ENCODE data around the gene TAS2R38. TPM values are rescaled to one million over a fixed set of nuclear protein-coding genes. Genes with fewer than 3 reads are reported as not detected.

Gene TAS2R38
- not detected for polyA plus RNA-seq (2013, experiment 1 of 2)
- polyA plus RNA-seq (2013, experiment 2 of 2): not detected

GRCh38 chr7:141973673-141974072 lies at the start of gene TAS2R38:
TSS of gene TAS2R38 (minus strand) at chr7:141973773. CDS start at chr7:141973689, 84 bp downstream.
- H3K4me2 ChIP-seq (ENCODE audit: low read length): no peak within 1 kb of the TSS

GRCh38 chr7:142018154-142018553 lies 44.6 kb upstream of the TAS2R38 start:
- no peak overlapping the region for H4K8ac ChIP-seq (ENCODE audit: low read depth, low read length)
- no peak overlapping the region for H3K4ac ChIP-seq (ENCODE audit: low read depth, low read length)
- peak; percentile 63 for DNase-seq
- no peak overlapping the region for H3K23ac ChIP-seq (ENCODE audit: low read length)
- H2BK5ac ChIP-seq (ENCODE audit: low read length): no peak overlapping the region
- no peak overlapping the region for H3K27ac ChIP-seq (ENCODE audit: low read depth, low read length)
- no peak overlapping the region for H2AK5ac ChIP-seq (ENCODE audit: low read length)
- no peak overlapping the region for H2BK120ac ChIP-seq (ENCODE audit: low read depth, low read length)
- no peak overlapping the region for H4K5ac ChIP-seq (ENCODE audit: low read length)
- no peaks in the 10 kb centered on the region for H3K36me3 ChIP-seq (ENCODE audit: control insufficient read depth, insufficient read depth, low read length)
- no peak overlapping the region for H3K56ac ChIP-seq (ENCODE audit: low read length)
- H3K4me1 ChIP-seq (ENCODE audit: control insufficient read depth, low read depth, low read length): no peaks in the 10 kb centered on the region
- no peak overlapping the region for H3K4me2 ChIP-seq (ENCODE audit: low read length)
- H3K4me3 ChIP-seq (ENCODE audit: low read length): no peak overlapping the region
- no CpG with 5 or more reads among the region's 2 CpGs for WGBS (ENCODE audit: extremely low coverage, insufficient coverage, low lambda C conversion rate)
- H3K79me2 ChIP-seq (ENCODE audit: control insufficient read depth, insufficient read depth, low read length): no peaks in the 10 kb centered on the region
- no peak overlapping the region for H2BK15ac ChIP-seq (replicated peaks; ENCODE audit: low read depth)
- no peak overlapping the region for H3K18ac ChIP-seq (ENCODE audit: low read length)
- no peaks in the 10 kb centered on the region for H3K27me3 ChIP-seq (ENCODE audit: insufficient read depth, low read length, poor library complexity)
- no peaks in the 10 kb centered on the region for H3K79me1 ChIP-seq (ENCODE audit: low read length)
- no peak overlapping the region for H3K9ac ChIP-seq (ENCODE audit: low read length)

More at GRCh38 chr7:141973673-141974072, at the start of gene TAS2R38:
- Histone ChIP-seq H3K4me3 (ENCODE audit: low read length) (no peak within 1 kb of the TSS), H4K8ac (ENCODE audit: low read depth, low read length) (no peak within 1 kb of the TSS), H3K27ac (ENCODE audit: low read depth, low read length) (no peak within 1 kb of the TSS), H3K56ac (ENCODE audit: low read length) (no peak within 1 kb of the TSS), H3K9ac (ENCODE audit: low read length) (no peak within 1 kb of the TSS), H3K79me1 (ENCODE audit: low read length) (no peaks in the 10 kb centered on the region), H4K5ac (ENCODE audit: low read length) (no peak within 1 kb of the TSS), H3K36me3 (ENCODE audit: control insufficient read depth, insufficient read depth, low read length) (no peaks in the 10 kb centered on the region), H2BK120ac (ENCODE audit: low read depth, low read length) (no peak within 1 kb of the TSS), H3K4ac (ENCODE audit: low read depth, low read length) (no peak within 1 kb of the TSS), H3K79me2 (ENCODE audit: control insufficient read depth, insufficient read depth, low read length) (no peaks in the 10 kb centered on the region), H2BK5ac (ENCODE audit: low read length) (no peak within 1 kb of the TSS), H3K4me1 (ENCODE audit: control insufficient read depth, low read depth, low read length) (no peaks in the 10 kb centered on the region), H2AK5ac (ENCODE audit: low read length) (no peak within 1 kb of the TSS), H2BK15ac (replicated peaks; ENCODE audit: low read depth) (no peak within 1 kb of the TSS), H3K27me3 (ENCODE audit: insufficient read depth, low read length, poor library complexity) (no peaks in the 10 kb centered on the region), H3K18ac (ENCODE audit: low read length) (no peak within 1 kb of the TSS), H3K23ac (ENCODE audit: low read length) (no peak within 1 kb of the TSS)
- no peak for DNase-seq
- WGBS (ENCODE audit: extremely low coverage, insufficient coverage, low lambda C conversion rate): no CpG with 5 or more reads among the region's 7 CpGs

- Histone ChIP-seq H3K4me2 (ENCODE audit: low read length) (no peak overlapping the region), H3K56ac (ENCODE audit: low read length) (no peak overlapping the region), H2BK120ac (ENCODE audit: low read depth, low read length) (no peak overlapping the region), H2BK15ac (replicated peaks; ENCODE audit: low read depth) (no peak overlapping the region), H3K4me3 (ENCODE audit: low read length) (no peak overlapping the region), H3K36me3 (ENCODE audit: control insufficient read depth, insufficient read depth, low read length) (no peaks in the 10 kb centered on the region), H3K23ac (ENCODE audit: low read length) (no peak overlapping the region), H3K27ac (ENCODE audit: low read depth, low read length) (no peak overlapping the region), H4K8ac (ENCODE audit: low read depth, low read length) (no peak overlapping the region), H3K4ac (ENCODE audit: low read depth, low read length) (no peak overlapping the region), H3K27me3 (ENCODE audit: insufficient read depth, low read length, poor library complexity) (no peaks in the 10 kb centered on the region), H2BK5ac (ENCODE audit: low read length) (no peak overlapping the region), H3K79me2 (ENCODE audit: control insufficient read depth, insufficient read depth, low read length) (no peaks in the 10 kb centered on the region), H3K9ac (ENCODE audit: low read length) (no peak overlapping the region), H3K79me1 (ENCODE audit: low read length) (no peaks in the 10 kb centered on the region), H4K5ac (ENCODE audit: low read length) (no peak overlapping the region), H3K18ac (ENCODE audit: low read length) (no peak overlapping the region), H2AK5ac (ENCODE audit: low read length) (no peak overlapping the region), H3K4me1 (ENCODE audit: control insufficient read depth, low read depth, low read length) (no peaks in the 10 kb centered on the region)
- DNase-seq: no peak
- no CpG with 5 or more reads among the region's 3 CpGs for WGBS (ENCODE audit: extremely low coverage, insufficient coverage, low lambda C conversion rate)
These were observed 43.9 kb upstream of the TAS2R38 start for GRCh38 chr7:142017451-142017850.

GRCh38 chr7:142012825-142013511 lies 39.4 kb upstream of the TAS2R38 start:
- WGBS (ENCODE audit: extremely low coverage, insufficient coverage, low lambda C conversion rate): no CpG with 5 or more reads among the region's 4 CpGs
- peak; percentile 68 for DNase-seq
- no peak overlapping the region for H2BK15ac ChIP-seq (replicated peaks; ENCODE audit: low read depth)

GRCh38 chr7:142010952-142011548 lies 37.5 kb upstream of the TAS2R38 start:
- Histone ChIP-seq H2AK5ac (ENCODE audit: low read length) (no peak overlapping the region), H4K5ac (ENCODE audit: low read length) (no peak overlapping the region), H3K79me2 (ENCODE audit: control insufficient read depth, insufficient read depth, low read length) (no peaks in the 10 kb centered on the region), H3K27ac (ENCODE audit: low read depth, low read length) (no peak overlapping the region), H3K4me1 (ENCODE audit: control insufficient read depth, low read depth, low read length) (no peaks in the 10 kb centered on the region), H4K8ac (ENCODE audit: low read depth, low read length) (no peak overlapping the region), H3K23ac (ENCODE audit: low read length) (no peak overlapping the region), H3K18ac (ENCODE audit: low read length) (no peak overlapping the region), H3K56ac (ENCODE audit: low read length) (no peak overlapping the region), H3K4ac (ENCODE audit: low read depth, low read length) (no peak overlapping the region), H3K9ac (ENCODE audit: low read length) (no peak overlapping the region), H3K27me3 (ENCODE audit: insufficient read depth, low read length, poor library complexity) (no peaks in the 10 kb centered on the region), H2BK15ac (replicated peaks; ENCODE audit: low read depth) (no peak overlapping the region), H2BK5ac (ENCODE audit: low read length) (no peak overlapping the region), H3K36me3 (ENCODE audit: control insufficient read depth, insufficient read depth, low read length) (no peaks in the 10 kb centered on the region), H3K4me2 (ENCODE audit: low read length) (no peak overlapping the region), H2BK120ac (ENCODE audit: low read depth, low read length) (no peak overlapping the region), H3K79me1 (ENCODE audit: low read length) (no peaks in the 10 kb centered on the region), H3K4me3 (ENCODE audit: low read length) (no peak overlapping the region)
- WGBS (ENCODE audit: extremely low coverage, insufficient coverage, low lambda C conversion rate): no CpG with 5 or more reads among the region's 3 CpGs
- DNase-seq: no peak

More at GRCh38 chr7:142012825-142013511, 39.4 kb upstream of the TAS2R38 start:
- no peak overlapping the region for H2BK120ac ChIP-seq (ENCODE audit: low read depth, low read length)
- no peak overlapping the region for H4K5ac ChIP-seq (ENCODE audit: low read length)
- no peak overlapping the region for H4K8ac ChIP-seq (ENCODE audit: low read depth, low read length)
- no peaks in the 10 kb centered on the region for H3K79me1 ChIP-seq (ENCODE audit: low read length)
- H3K4me1 ChIP-seq (ENCODE audit: control insufficient read depth, low read depth, low read length): no peaks in the 10 kb centered on the region
- no peaks in the 10 kb centered on the region for H3K36me3 ChIP-seq (ENCODE audit: control insufficient read depth, insufficient read depth, low read length)
- H3K27me3 ChIP-seq (ENCODE audit: insufficient read depth, low read length, poor library complexity): no peaks in the 10 kb centered on the region
- H3K18ac ChIP-seq (ENCODE audit: low read length): no peak overlapping the region
- H2BK5ac ChIP-seq (ENCODE audit: low read length): no peak overlapping the region
- no peak overlapping the region for H3K23ac ChIP-seq (ENCODE audit: low read length)
- no peaks in the 10 kb centered on the region for H3K79me2 ChIP-seq (ENCODE audit: control insufficient read depth, insufficient read depth, low read length)
- no peak overlapping the region for H3K4me3 ChIP-seq (ENCODE audit: low read length)
- no peak overlapping the region for H3K9ac ChIP-seq (ENCODE audit: low read length)
- no peak overlapping the region for H2AK5ac ChIP-seq (ENCODE audit: low read length)
- no peak overlapping the region for H3K56ac ChIP-seq (ENCODE audit: low read length)
- no peak overlapping the region for H3K4me2 ChIP-seq (ENCODE audit: low read length)
- H3K4ac ChIP-seq (ENCODE audit: low read depth, low read length): no peak overlapping the region
- H3K27ac ChIP-seq (ENCODE audit: low read depth, low read length): no peak overlapping the region
